IMR-90 (cell line): ENCODE measurements around the gene PTPRF. TPM values are rescaled to one million over a fixed set of nuclear protein-coding genes. Genes with fewer than 3 reads are reported as not detected.

Source experiments
- ATAC-seq: fragments of 200-7000 bp; cut with Tn5 transposase; 2 replicates; pipeline ENCODE4 v1.9.1; 2020; ENCODE audit warnings: low read depth, mild to moderate bottlenecking, moderate library complexity
- BruUV-seq: library from RNA; stranded (reverse); fragments of 400-500 nt; replicated peaks from 2 replicates; lab custom pipeline; 2021; lab: Mats Ljungman, UMichigan
- CTCF ChIA-PET: fragments of 300-600 bp; formaldehyde crosslinking; extraction: SDS; loops from one replicate; lab custom pipeline; 2021; ENCODE audit warnings: antibody characterized with exemption; lab: Yijun Ruan, JAX
- POLR2A ChIA-PET: fragments of 300-600 bp; sonication (Branson Sonifier 250); formaldehyde crosslinking; loops from one replicate; lab custom pipeline; 2022; ENCODE audit warnings: antibody characterized with exemption; ENCODE audit not compliant: unreplicated experiment; lab: Charles Lee
- DNase-seq: peaks from one replicate; pipeline ENCODE4 v3.0.0; 2013
- H2AFZ ChIP-seq: replicated peaks from 2 replicates; pipeline ENCODE3; 2013; ENCODE audit warnings: low read length, mild to moderate bottlenecking; ENCODE audit not compliant: poor library complexity
- H2AK5ac ChIP-seq: 2 replicates; pipeline ENCODE4 v1.6.1; 2013; ENCODE audit warnings: low read depth, low read length, inconsistent platforms
- H2AK9ac ChIP-seq: replicated peaks from 2 replicates; pipeline ENCODE3; 2013; ENCODE audit warnings: mild to moderate bottlenecking, low read depth, low read length, moderate library complexity; ENCODE audit not compliant: poor library complexity
- H2BK120ac ChIP-seq: 2 replicates; pipeline ENCODE4 v1.6.1; 2013; ENCODE audit warnings: low read depth, low read length, inconsistent platforms
- H2BK15ac ChIP-seq: 3 replicates; pipeline ENCODE4 v1.6.1; 2013; ENCODE audit warnings: low read depth, low read length, inconsistent platforms
- H2BK20ac ChIP-seq: 2 replicates; pipeline ENCODE4 v1.6.1; 2013; ENCODE audit warnings: low read depth, mild to moderate bottlenecking, inconsistent platforms, low read length, moderate library complexity
- H2BK5ac ChIP-seq: 2 replicates; pipeline ENCODE4 v1.6.1; 2013; ENCODE audit warnings: mild to moderate bottlenecking, low read depth, low read length, inconsistent platforms; ENCODE audit not compliant: poor library complexity, severe bottlenecking
- H3K14ac ChIP-seq: replicated peaks from 2 replicates; pipeline ENCODE4 v1.6.1; 2013; ENCODE audit warnings: low read depth, low read length, inconsistent platforms
- H3K18ac ChIP-seq: 2 replicates; pipeline ENCODE4 v1.6.1; 2013; ENCODE audit warnings: low read depth, low read length, control low read depth
- H3K23ac ChIP-seq: 2 replicates; pipeline ENCODE4 v1.6.1; 2013; ENCODE audit warnings: low read depth, low read length, inconsistent platforms
- H3K27ac ChIP-seq: 2 replicates; pipeline ENCODE4 v1.5.1; 2013; ENCODE audit warnings: mild to moderate bottlenecking, control low read depth, low read length; ENCODE audit not compliant: insufficient read depth
- H3K27me3 ChIP-seq: 2 replicates; pipeline ENCODE4 v1.6.1; 2013; ENCODE audit warnings: low read length; ENCODE audit not compliant: control insufficient read depth, insufficient read depth
- H3K36me3 ChIP-seq: 2 replicates; pipeline ENCODE4 v1.6.1; 2013; ENCODE audit warnings: low read length, mixed read lengths; ENCODE audit not compliant: control insufficient read depth, insufficient read depth
- H3K4ac ChIP-seq: 2 replicates; pipeline ENCODE4 v1.6.1; 2013; ENCODE audit warnings: low read depth, low read length, inconsistent platforms
- H3K4me1 ChIP-seq: 2 replicates; pipeline ENCODE4 v1.6.1; 2013; ENCODE audit warnings: low read length, mixed read lengths; ENCODE audit not compliant: control insufficient read depth, insufficient read depth
- H3K4me2 ChIP-seq: 2 replicates; pipeline ENCODE4 v1.6.1; 2013; ENCODE audit warnings: low read depth, mild to moderate bottlenecking, control low read depth, low read length, moderate library complexity
- H3K4me3 ChIP-seq: 2 replicates; pipeline ENCODE4 v1.5.1; 2013; ENCODE audit warnings: low read depth, mild to moderate bottlenecking, control low read depth, low read length, moderate library complexity; ENCODE audit not compliant: insufficient read depth
- H3K56ac ChIP-seq: 2 replicates; pipeline ENCODE4 v1.6.1; 2013; ENCODE audit warnings: low read length, inconsistent platforms; ENCODE audit not compliant: insufficient read depth; ENCODE audit errors: extremely low read depth
- H3K79me1 ChIP-seq, 2 experiments: 2 replicates each; pipeline ENCODE4 v1.6.1; 2013; ENCODE audit warnings: low read length in 2 of 2, inconsistent platforms in 1 of 2, low read depth in 1 of 2
- H3K9ac ChIP-seq: 2 replicates; pipeline ENCODE4 v1.6.1; 2013; ENCODE audit warnings: low read depth, low read length, control low read depth
- H3K9me1 ChIP-seq: 2 replicates; pipeline ENCODE4 v1.6.1; 2013; ENCODE audit warnings: low read length, inconsistent platforms; ENCODE audit not compliant: insufficient read depth
- H3K9me3 ChIP-seq: 2 replicates; pipeline ENCODE4 v1.6.1; 2013; ENCODE audit warnings: low read length; ENCODE audit not compliant: control insufficient read depth, insufficient read depth
- H4K20me1 ChIP-seq: 2 replicates; pipeline ENCODE4 v1.6.1; 2013; ENCODE audit warnings: low read length, inconsistent platforms; ENCODE audit not compliant: insufficient read depth
- H4K5ac ChIP-seq: 2 replicates; pipeline ENCODE4 v1.6.1; 2013; ENCODE audit warnings: mild to moderate bottlenecking, low read depth, low read length, control low read depth
- H4K8ac ChIP-seq, 2 experiments: 2 replicates each; pipeline ENCODE4 v1.6.1; 2013; ENCODE audit warnings: low read depth in 2 of 2, low read length in 2 of 2, control low read depth in 1 of 2, inconsistent platforms in 1 of 2
- H4K91ac ChIP-seq: 2 replicates; pipeline ENCODE4 v1.6.1; 2013; ENCODE audit warnings: low read depth, low read length, inconsistent platforms; ENCODE audit not compliant: insufficient read depth
- BHLHE40 ChIP-seq: fragments of 150-350 bp; IDR thresholded peaks from 2 replicates; pipeline ENCODE4 v1.6.1; 2016; ENCODE audit warnings: mild to moderate bottlenecking, low read depth, low read length
- CEBPB ChIP-seq: IDR thresholded peaks from 2 replicates; pipeline ENCODE4 v1.6.1; 2012; ENCODE audit warnings: low read depth, low read length, improper control_type of control experiment
- CHD1 ChIP-seq: IDR thresholded peaks from 2 replicates; pipeline ENCODE4 v1.6.1; 2012; ENCODE audit warnings: low read depth, low read length, improper control_type of control experiment
- FOS ChIP-seq: fragments of 150-350 bp; IDR thresholded peaks from 2 replicates; pipeline ENCODE4 v1.6.1; 2016; ENCODE audit warnings: low read depth, low read length
- MAFK ChIP-seq: IDR thresholded peaks from 2 replicates; pipeline ENCODE4 v1.6.1; 2012; ENCODE audit warnings: low read depth, low read length, improper control_type of control experiment
- MAZ ChIP-seq: IDR thresholded peaks from 2 replicates; pipeline ENCODE4 v1.6.1; 2012; ENCODE audit warnings: low read depth, mild to moderate bottlenecking, low read length, improper control_type of control experiment, moderate library complexity, borderline replicate concordance
- MXI1 ChIP-seq: IDR thresholded peaks from 2 replicates; pipeline ENCODE4 v1.6.1; 2012; ENCODE audit warnings: low read depth, mild to moderate bottlenecking, low read length, moderate library complexity, borderline replicate concordance
- NFE2L2 ChIP-seq: fragments of 150-350 bp; IDR thresholded peaks from 2 replicates; pipeline ENCODE4 v1.6.1; 2016; ENCODE audit warnings: low read depth, mild to moderate bottlenecking, low read length
- POLR2A ChIP-seq: IDR thresholded peaks from 2 replicates; pipeline ENCODE4 v1.6.1; 2012; ENCODE audit warnings: mild to moderate bottlenecking, low read depth, low read length
- RAD21 ChIP-seq: IDR thresholded peaks from 2 replicates; pipeline ENCODE4 v1.6.1; 2012; ENCODE audit warnings: low read length, improper control_type of control experiment
- RCOR1 ChIP-seq: IDR thresholded peaks from 2 replicates; pipeline ENCODE4 v1.6.1; 2012; ENCODE audit warnings: mild to moderate bottlenecking, low read length, improper control_type of control experiment; ENCODE audit not compliant: insufficient replicate concordance
- RFX5 ChIP-seq: IDR thresholded peaks from 2 replicates; pipeline ENCODE4 v1.8.0; 2012; ENCODE audit warnings: low read depth, mild to moderate bottlenecking, low read length, moderate library complexity
- SMC3 ChIP-seq: fragments of 150-350 bp; IDR thresholded peaks from 2 replicates; pipeline ENCODE4 v1.6.1; 2016; ENCODE audit warnings: low read depth, mild to moderate bottlenecking, antibody characterized with exemption, low read length, moderate library complexity
- WGBS, 2 experiments: methylation state at CpG; one replicate each; pipeline versions ENCODE4 v1.1.5 to v1.1.7; 2013; ENCODE audit warnings: missing lambda C conversion rate in 2 of 2; ENCODE audit not compliant: insufficient read length in 1 of 2; ENCODE audit errors: extremely low coverage in 2 of 2; 5-methylcytosine and 5-hydroxymethylcytosine counted together
- dilution Hi-C: fragments of 300-500 bp; cut with HindIII; formaldehyde crosslinking; loops from one replicate; pipeline ENCODE4 v1.14.3; 2018; ENCODE audit warnings: low sequenced_read_pairs; ENCODE audit not compliant: unreplicated experiment
- in situ Hi-C: fragments of 300-500 bp; cut with MboI; formaldehyde crosslinking; loops from 3 replicates; pipeline ENCODE4 v1.14.3; 2019; ENCODE audit warnings: low sequenced_read_pairs, inconsistent platforms, mixed read lengths
- intact Hi-C: fragments of 100-400 bp; cut with micrococcal nuclease; formaldehyde crosslinking; loops from 2 replicates; pipeline ENCODE4 v1.10.0; 2022
- polyA plus RNA-seq, 3 experiments: library from polyadenylated mRNA; depleted of rRNA; stranded (reverse); fragments of >200 nt; gene quantifications; 2 replicates each; pipeline ENCODE4 v1.2.3, GENCODE V29; 2012; ENCODE audit warnings: low replicate concordance in 1 of 3
- total RNA-seq: library from RNA; depleted of rRNA; stranded (reverse); fragments of >200 nt; gene quantifications from 2 replicates; pipeline ENCODE4 v1.2.3, GENCODE V29; 2012
- TF ChIP-seq, protein P1 (sequence below): fragments of 150-350 bp; IDR thresholded peaks from 2 replicates; pipeline ENCODE4 v1.6.1; 2017; ENCODE audit warnings: mild to moderate bottlenecking, antibody characterized with exemption, low read length, low read depth
- TF ChIP-seq, protein P2 (sequence below): fragments of 150-350 bp; IDR thresholded peaks from 2 replicates; pipeline ENCODE4 v1.6.1; 2016; ENCODE audit warnings: low read depth, mild to moderate bottlenecking, low read length, moderate library complexity, borderline replicate concordance

PTPRF gene
- total and polyA plus RNA-seq, 2 of the 4 experiments (the other 2 are of a cell fraction), result 25.8 to 92.3 TPM

DNA sequence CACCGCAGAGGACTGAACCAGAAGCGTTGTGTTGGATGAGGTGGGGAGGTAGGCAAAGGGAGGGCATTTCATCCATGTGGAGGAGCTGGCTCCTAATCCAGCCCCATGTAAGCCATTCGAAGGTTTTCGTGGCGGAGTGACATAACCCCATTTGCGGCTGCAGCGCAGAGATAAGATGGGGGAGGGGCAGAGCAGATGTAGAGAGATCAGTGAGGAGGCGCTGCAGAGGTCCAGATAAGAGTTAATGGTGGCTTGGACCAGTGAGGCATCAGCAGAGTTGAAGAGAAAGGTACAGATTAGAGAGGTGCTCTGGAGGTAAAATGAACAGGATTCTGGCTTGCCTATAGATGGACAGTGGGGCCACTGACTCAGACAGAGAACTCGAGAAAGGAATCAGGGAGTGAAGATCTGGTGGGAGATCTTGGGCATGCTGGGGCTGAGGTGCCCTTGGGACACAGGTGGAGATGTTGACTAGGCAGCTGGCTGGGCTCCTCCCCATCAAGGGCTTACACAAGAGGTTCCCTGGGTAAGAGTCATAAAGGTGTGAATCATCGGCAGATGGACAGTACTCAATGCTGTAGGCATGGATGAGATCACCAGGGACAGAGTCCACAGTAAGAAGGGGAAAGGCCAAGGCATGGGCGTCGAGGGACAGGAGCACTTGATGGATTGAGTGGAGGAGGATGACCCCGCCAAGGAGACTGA lies 7.8 kb upstream of the PTPRF start:
- Histone ChIP-seq H3K4ac (no peak overlapping the region), H2AK9ac (peak overlapping the region; percentile 81), H4K5ac (no peak overlapping the region), H4K91ac (no peak overlapping the region), H3K4me3 (no peak overlapping the region), H4K8ac (no peak overlapping the region; a peak in 1 of 4 replicates), H2AFZ (peak overlapping the region; percentile 57), H3K27me3 (no peaks in the 10 kb centered on the region), H3K14ac (0 out of 2 replicates have a peak overlapping the region, but pooled peaks have one; percentile 8), H3K27ac (no peak overlapping the region), H3K56ac (no peak overlapping the region), H3K18ac (no peak overlapping the region), H2BK120ac (peak overlapping the region; percentile 7; the same call in 1 of the 2 replicates), H3K9ac (no peak overlapping the region), H2BK20ac (no peak overlapping the region; the same call in 1 of the 2 replicates), H2BK15ac (0 out of 3 replicates have a peak overlapping the region, but pooled peaks have one; percentile 54), H3K23ac (no peak overlapping the region), H3K9me3 (no peaks in the 10 kb centered on the region), H3K79me1 (no peaks in the 10 kb centered on the region), H3K9me1 (peaks cover 8% of the 10 kb centered on the region), H4K20me1 (no peaks in the 10 kb centered on the region), H2AK5ac (peak overlapping the region; percentile 78), H3K4me1 (peaks cover 2% of the 10 kb centered on the region; the same call in 1 of the 2 replicates), H3K4me2 (no peak overlapping the region), H3K36me3 (no peaks in the 10 kb centered on the region), H2BK5ac (no peak overlapping the region)
- dilution Hi-C loops (no loop called here), in situ Hi-C loops (no loop called here), intact Hi-C loops (no loop called here)
- peak; percentile 93 for DNase-seq
- peak; percentile 58 for ATAC-seq
- no TSS peak for BruUV-seq
- POLR2A ChIA-PET, result no interaction called here
- 73% methylated on average over 9 of the region's 13 CpGs; no CpG with 5 or more reads in 1 of the 2 experiments for WGBS, 2 experiments
- CTCF ChIA-PET, result no interaction called here
- TF ChIP-seq FOS, result peak; percentile 66; the same call in 1 of the 2 replicates
- no peak for TF ChIP-seq MAZ
- no peak for TF ChIP-seq NFE2L2
- TF ChIP-seq, protein P1, sequence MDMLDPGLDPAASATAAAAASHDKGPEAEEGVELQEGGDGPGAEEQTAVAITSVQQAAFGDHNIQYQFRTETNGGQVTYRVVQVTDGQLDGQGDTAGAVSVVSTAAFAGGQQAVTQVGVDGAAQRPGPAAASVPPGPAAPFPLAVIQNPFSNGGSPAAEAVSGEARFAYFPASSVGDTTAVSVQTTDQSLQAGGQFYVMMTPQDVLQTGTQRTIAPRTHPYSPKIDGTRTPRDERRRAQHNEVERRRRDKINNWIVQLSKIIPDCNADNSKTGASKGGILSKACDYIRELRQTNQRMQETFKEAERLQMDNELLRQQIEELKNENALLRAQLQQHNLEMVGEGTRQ, result no peak
- peak; percentile 54; the same call in 1 of the 2 replicates for TF ChIP-seq RFX5
- no peak; the same call in 1 of the 2 replicates for TF ChIP-seq BHLHE40
- TF ChIP-seq, protein P2, sequence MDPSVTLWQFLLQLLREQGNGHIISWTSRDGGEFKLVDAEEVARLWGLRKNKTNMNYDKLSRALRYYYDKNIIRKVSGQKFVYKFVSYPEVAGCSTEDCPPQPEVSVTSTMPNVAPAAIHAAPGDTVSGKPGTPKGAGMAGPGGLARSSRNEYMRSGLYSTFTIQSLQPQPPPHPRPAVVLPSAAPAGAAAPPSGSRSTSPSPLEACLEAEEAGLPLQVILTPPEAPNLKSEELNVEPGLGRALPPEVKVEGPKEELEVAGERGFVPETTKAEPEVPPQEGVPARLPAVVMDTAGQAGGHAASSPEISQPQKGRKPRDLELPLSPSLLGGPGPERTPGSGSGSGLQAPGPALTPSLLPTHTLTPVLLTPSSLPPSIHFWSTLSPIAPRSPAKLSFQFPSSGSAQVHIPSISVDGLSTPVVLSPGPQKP, result no peak
- no peak for TF ChIP-seq POLR2A
- peak; percentile 92 for TF ChIP-seq CEBPB
- TF ChIP-seq MAFK, result no peak
- TF ChIP-seq CHD1, result no peak
- TF ChIP-seq SMC3, result no peak
- TF ChIP-seq MXI1, result no peak
- no peak for TF ChIP-seq RAD21
- no peak for TF ChIP-seq RCOR1
